ENCODE results near the gene COL6A6.

COL6A6 gene

GRCh38 chr3:130516645-130517512, at the start of gene COL6A6:
Gene COL6A6 (plus strand): TSS chr3:130517177. CDS start chr3:130560365, 43,188 bp downstream.
- DNase-seq, result no peak

GRCh38 chr3:130468311-130468710, 48.7 kb upstream of the COL6A6 start:
- DNase-seq, result no peak

GRCh38 chr3:130470126-130470525, 46.9 kb upstream of the COL6A6 start:
- no peak for DNase-seq

- DNase-seq, result no peak
Measured at GRCh38 chr3:130473416-130473815, 43.6 kb upstream of the COL6A6 start.

- no peak for DNase-seq
Measured at GRCh38 chr3:130480736-130481135, 36.2 kb upstream of the COL6A6 start.

GRCh38 chr3:130488288-130488687, 28.7 kb upstream of the COL6A6 start:
- no peak for DNase-seq

GRCh38 chr3:130488769-130489450, 28.1 kb upstream of the COL6A6 start:
- no peak for DNase-seq

GRCh38 chr3:130490241-130490640, 26.7 kb upstream of the COL6A6 start:
- DNase-seq, result no peak

- DNase-seq, result no peak
Measured at GRCh38 chr3:130491431-130491830, 25.5 kb upstream of the COL6A6 start.

GRCh38 chr3:130504701-130505100, 12.3 kb upstream of the COL6A6 start:
- DNase-seq, result no peak

- DNase-seq, result no peak
Measured at GRCh38 chr3:130506031-130506430, 10.9 kb upstream of the COL6A6 start.

- no peak for DNase-seq
Measured at GRCh38 chr3:130507746-130508145, 9.2 kb upstream of the COL6A6 start.

- no peak for DNase-seq
Measured at GRCh38 chr3:130509008-130509407, 8.0 kb upstream of the COL6A6 start.

- no peak for DNase-seq
Measured at GRCh38 chr3:130514681-130515080, 2.3 kb upstream of the COL6A6 start.

- DNase-seq, result no peak
Measured at GRCh38 chr3:130515755-130516154, 1.2 kb upstream of the COL6A6 start.

- no peak for DNase-seq
Measured at GRCh38 chr3:130517602-130518001, 625 bp downstream of the COL6A6 start.

- no peak for DNase-seq
Measured at GRCh38 chr3:130519754-130520153, 2.8 kb downstream of the COL6A6 start.

GRCh38 chr3:130522399-130522798, 5.4 kb downstream of the COL6A6 start:
- no peak for DNase-seq

GRCh38 chr3:130527426-130527825, 10.4 kb downstream of the COL6A6 start:
- no peak for DNase-seq

GRCh38 chr3:130528120-130528519, 11.1 kb downstream of the COL6A6 start:
- DNase-seq, result no peak

- no peak for DNase-seq
Measured at GRCh38 chr3:130529486-130530215, 12.7 kb downstream of the COL6A6 start.

- DNase-seq, result no peak
Measured at GRCh38 chr3:130533247-130533646, 16.3 kb downstream of the COL6A6 start.

- no peak for DNase-seq
Measured at GRCh38 chr3:130537673-130538304, 20.8 kb downstream of the COL6A6 start.

Data from NCI-H1105 treated with DMSO at 0.1 percent for 48 hours (cell line).